Brain microvascular endothelial cell (primary cell): Measurements from ENCODE around the gene F11R.

Source experiments
- DNase-seq: peaks from one replicate; pipeline ENCODE4 v3.0.0-alpha.2; 2020
- H3K27ac ChIP-seq: fragments of 250-450 bp; sonication (Bioruptor Pico); 2 replicates; pipeline ENCODE4 v1.5.1; 2020; ENCODE audit warnings: mild to moderate bottlenecking, moderate library complexity
- H3K27me3 ChIP-seq: fragments of 250-450 bp; sonication (Bioruptor Pico); replicated peaks from 2 replicates; pipeline ENCODE4 v1.5.1; 2020; ENCODE audit warnings: mild to moderate bottlenecking
- H3K36me3 ChIP-seq: fragments of 250-450 bp; sonication (Bioruptor Pico); replicated peaks from 2 replicates; pipeline ENCODE4 v1.5.1; 2020; ENCODE audit warnings: mild to moderate bottlenecking
- H3K4me3 ChIP-seq: 2 replicates; pipeline ENCODE4 v1.5.1; 2011; ENCODE audit warnings: low read depth, mild to moderate bottlenecking, control low read depth, low read length, moderate library complexity
- in situ Hi-C: cut with HindIII; loops from 2 replicates; pipeline ENCODE4 v1.10.0; 2017; ENCODE audit warnings: low sequenced_read_pairs, low pct_ligation_motif_present
- TF ChIP-seq, protein P1 (sequence below): IDR thresholded peaks from 2 replicates; pipeline ENCODE4 v1.5.1; 2011; ENCODE audit warnings: low read depth, mild to moderate bottlenecking, moderate library complexity, low read length, control low read depth, inconsistent platforms; ENCODE audit errors: missing control alignments

The F11R gene

DNA sequence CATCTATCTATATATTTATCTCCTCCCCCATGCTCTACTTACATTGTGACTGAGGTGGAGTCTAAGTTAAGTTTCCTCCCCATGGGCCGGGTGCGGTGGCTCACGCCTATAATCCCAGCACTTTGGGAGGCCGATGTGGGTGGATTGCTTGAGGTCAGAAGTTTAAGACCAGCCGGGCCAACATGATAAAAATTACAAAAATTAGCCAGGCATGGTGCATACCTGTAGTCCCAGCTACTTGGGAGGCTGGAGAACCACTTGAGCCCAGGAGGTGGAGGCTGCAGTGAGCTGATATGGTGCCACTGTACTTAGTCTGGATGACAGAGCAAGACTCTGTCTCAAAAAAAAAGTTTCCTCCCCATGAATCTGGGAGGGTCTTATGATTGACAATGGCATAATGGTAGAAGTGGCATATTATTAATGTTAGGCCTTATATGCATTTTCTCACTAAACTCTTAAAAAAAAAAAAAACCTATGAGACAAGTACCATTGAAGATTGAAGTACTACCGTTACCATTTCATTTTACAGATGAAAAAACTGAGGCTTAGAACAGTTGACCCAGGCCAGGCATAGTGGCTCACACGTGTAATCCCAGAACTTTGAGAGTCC is 11.2 kb downstream of the F11R start:
- Histone ChIP-seq H3K27me3 (no peaks in the 10 kb centered on the region), H3K4me3 (no peak overlapping the region), H3K27ac (no peak overlapping the region), H3K36me3 (no peaks in the 10 kb centered on the region)
- in situ Hi-C loops: no loop called here
- no peak for DNase-seq
- TF ChIP-seq, protein P1, sequence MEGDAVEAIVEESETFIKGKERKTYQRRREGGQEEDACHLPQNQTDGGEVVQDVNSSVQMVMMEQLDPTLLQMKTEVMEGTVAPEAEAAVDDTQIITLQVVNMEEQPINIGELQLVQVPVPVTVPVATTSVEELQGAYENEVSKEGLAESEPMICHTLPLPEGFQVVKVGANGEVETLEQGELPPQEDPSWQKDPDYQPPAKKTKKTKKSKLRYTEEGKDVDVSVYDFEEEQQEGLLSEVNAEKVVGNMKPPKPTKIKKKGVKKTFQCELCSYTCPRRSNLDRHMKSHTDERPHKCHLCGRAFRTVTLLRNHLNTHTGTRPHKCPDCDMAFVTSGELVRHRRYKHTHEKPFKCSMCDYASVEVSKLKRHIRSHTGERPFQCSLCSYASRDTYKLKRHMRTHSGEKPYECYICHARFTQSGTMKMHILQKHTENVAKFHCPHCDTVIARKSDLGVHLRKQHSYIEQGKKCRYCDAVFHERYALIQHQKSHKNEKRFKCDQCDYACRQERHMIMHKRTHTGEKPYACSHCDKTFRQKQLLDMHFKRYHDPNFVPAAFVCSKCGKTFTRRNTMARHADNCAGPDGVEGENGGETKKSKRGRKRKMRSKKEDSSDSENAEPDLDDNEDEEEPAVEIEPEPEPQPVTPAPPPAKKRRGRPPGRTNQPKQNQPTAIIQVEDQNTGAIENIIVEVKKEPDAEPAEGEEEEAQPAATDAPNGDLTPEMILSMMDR: no peak

DNA sequence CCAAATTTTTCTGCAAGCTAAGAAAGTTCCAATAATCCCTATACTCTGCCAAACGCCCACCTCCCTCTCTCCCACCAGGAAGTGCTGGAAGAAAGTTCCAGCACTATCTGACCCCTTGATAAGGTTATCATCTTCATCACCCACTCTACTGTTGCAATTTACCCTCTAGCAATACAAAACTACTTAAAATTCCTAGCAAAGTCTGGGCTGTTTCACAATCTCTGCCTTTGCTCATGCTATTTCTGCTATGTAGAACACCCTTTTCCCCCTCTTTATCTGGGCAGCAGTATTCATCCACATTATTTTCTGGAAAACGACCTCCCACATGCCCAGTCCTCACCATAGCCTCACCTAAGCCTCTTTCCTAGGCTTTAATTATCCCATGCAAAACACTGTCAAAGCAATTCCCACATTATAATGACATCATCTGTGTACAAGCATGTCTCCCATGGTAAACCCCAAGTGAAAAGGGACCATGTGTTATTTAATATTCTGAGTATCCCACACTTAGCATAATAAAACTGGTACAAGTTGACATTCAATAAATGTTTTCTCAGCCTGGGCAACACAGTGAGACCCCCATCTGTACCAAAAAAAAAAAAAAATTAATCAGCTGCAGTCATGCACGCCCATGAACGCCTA is 12.0 kb downstream of the F11R start:
- Histone ChIP-seq H3K27me3 (no peaks in the 10 kb centered on the region), H3K27ac (no peak overlapping the region), H3K36me3 (no peaks in the 10 kb centered on the region), H3K4me3 (no peak overlapping the region)
- TF ChIP-seq, protein P1: no peak
- in situ Hi-C loops: no loop called here
- DNase-seq: no peak

DNA sequence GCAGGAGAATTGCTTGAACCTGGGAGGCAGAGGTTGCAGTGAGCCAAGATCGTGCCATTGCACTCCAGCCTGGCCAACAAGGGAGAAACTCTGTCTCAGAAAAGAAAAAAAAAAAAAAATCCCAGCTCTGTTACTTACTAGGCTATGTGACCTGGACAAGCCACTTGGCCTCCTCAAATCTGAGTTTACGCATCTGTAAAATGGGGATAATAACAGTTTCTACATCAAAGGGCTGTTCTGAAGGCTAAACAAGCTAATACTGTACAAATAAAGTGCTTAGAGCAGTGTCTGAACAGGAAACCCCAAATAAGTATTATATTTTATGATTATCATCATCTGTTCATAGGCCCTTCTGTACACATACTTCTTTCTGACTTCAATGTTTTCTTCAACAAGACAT is 13.6 kb downstream of the F11R start:
- in situ Hi-C loops: no loop called here
- no peak for DNase-seq
- no peak overlapping the region for H3K4me3 ChIP-seq
- no peaks in the 10 kb centered on the region for H3K27me3 ChIP-seq
- no peaks in the 10 kb centered on the region for H3K36me3 ChIP-seq
- H3K27ac ChIP-seq: no peak overlapping the region
- TF ChIP-seq, protein P1: no peak

DNA sequence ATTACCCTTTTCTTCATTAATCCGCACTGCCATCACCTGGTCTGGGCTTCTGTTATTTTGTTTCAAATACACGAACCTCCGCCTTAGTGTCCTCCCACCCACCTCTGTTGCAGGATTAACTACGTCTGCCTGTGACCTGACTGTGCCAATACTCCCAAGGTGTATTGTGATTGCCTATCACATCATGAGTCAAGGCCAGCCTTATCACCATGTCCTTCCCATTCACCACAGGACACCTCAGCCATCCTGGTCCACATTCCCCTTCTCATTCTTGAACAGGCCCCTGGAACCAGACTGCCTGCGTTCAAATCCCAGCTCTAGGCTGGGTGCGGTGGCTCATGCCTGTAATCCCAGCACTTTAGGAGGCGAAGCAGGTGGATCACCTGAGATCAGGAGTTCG is 14.4 kb downstream of the F11R start:
- in situ Hi-C loops: no loop called here
- Histone ChIP-seq H3K4me3 (no peak overlapping the region), H3K27me3 (no peaks in the 10 kb centered on the region), H3K27ac (no peak overlapping the region), H3K36me3 (no peaks in the 10 kb centered on the region)
- no peak for DNase-seq
- TF ChIP-seq, protein P1: no peak

DNA sequence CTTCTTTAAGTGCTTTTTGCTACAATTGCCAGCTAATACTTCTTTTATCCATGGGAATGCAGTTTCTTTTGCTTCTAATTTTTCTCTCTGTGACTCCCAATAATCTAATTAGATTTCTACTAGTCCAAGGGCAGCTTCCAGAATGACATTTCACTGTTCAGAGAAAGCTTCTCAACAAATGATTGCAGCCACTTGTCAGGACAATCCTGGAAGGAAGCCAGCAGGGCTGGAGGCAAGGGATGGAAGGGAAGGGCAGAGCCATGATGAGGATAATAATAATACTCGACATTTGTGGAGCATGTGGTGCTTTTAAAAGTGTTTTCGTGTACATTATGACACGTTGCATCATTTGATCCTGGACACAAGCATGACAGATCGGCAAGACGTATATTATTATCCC is 19.4 kb downstream of the F11R start:
- H3K4me3 ChIP-seq: no peak overlapping the region
- DNase-seq: no peak
- TF ChIP-seq, protein P1: no peak
- in situ Hi-C loops: no loop called here
- no peaks in the 10 kb centered on the region for H3K27me3 ChIP-seq
- no peaks in the 10 kb centered on the region for H3K36me3 ChIP-seq
- no peak overlapping the region for H3K27ac ChIP-seq
